M059J (cell line): Measurements from ENCODE around the gene PPP1CC. TPM values are rescaled to one million over a fixed set of nuclear protein-coding genes. Genes with fewer than 3 reads are reported as not detected.

Experiments
- DNase-seq: peaks from one replicate; pipeline ENCODE4 v3.0.0-alpha.2; 2012; ENCODE audit warnings: low read depth
- total RNA-seq: library from RNA; depleted of rRNA; stranded (reverse); fragments of >200 nt; shearing (Covaris generic); gene quantifications from 2 replicates; pipeline ENCODE4 v1.2.3, GENCODE V29; 2014; rRNA removed

PPP1CC gene
- total RNA-seq, 1 experiment from 2014 or later, result 130 TPM

- no peak for DNase-seq
These were observed 55.1 kb downstream of the PPP1CC start for GRCh38 chr12:110687396-110688169.

- DNase-seq, result no peak
These were observed 56.3 kb downstream of the PPP1CC start for GRCh38 chr12:110686294-110686903.

DNA sequence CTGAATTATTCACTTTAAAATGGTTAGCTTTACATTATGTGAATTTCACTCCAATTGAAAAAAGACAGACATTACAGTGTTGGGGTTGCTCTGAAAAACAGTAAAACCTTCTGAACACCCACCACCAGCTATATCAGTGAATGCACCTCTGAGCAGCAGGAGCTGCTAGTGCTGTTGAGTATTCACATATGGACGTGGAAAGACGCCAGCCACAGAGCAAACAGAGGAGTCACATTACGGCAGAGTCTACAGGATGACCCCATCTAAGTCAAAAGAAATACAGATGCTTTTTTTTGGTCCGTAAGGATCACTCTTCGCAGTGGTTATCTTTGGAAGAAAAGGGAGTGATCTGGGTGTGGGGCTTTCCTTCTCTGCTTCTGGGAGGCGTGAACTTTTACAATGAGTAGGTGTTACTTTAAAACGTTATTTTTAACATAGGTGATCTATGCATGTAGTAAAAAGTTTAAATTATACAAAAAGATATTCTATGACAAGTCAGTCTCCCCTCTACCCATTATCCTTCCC is 58.3 kb downstream of the PPP1CC start:
- no peak for DNase-seq

DNA sequence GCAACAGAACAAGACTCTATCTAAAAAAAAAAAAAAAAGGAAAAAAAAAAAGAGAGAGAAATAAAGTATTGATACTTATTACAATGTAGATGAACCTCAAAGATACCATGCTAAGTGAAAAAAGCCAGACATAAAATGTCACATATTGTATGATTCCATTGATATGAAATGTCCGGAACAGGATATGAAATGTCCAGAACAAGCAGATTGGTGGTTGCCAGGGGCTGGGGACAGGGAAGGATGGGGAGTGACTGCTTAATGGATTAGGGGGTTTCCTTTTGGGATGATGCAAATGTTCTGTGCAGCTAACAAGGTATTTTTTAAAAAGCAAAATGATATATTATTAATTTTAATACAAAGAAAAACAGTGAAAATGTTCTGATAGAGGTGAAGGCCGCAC is 58.8 kb downstream of the PPP1CC start:
- no peak for DNase-seq

DNA sequence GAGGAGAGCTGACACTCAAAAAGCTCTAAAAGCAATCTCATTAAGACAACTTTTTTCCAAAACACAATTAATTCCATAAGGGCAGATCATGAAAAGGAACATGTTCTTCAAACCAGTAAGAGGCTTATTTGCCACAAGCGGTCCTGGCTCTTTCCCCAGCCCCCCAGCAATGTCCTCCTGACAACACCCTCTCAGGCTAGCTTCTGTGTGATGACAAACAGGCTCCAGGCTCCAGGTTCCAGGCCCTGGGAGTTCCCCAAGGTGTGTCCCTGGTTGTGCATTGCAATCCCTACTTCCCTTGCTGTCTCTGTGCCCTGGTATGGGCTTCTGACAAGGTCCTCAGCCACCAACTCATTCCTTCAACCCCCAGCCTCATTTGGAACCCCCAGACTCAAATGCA is 62.7 kb downstream of the PPP1CC start:
- no peak for DNase-seq

- no peak for DNase-seq
These were observed 63.5 kb downstream of the PPP1CC start for GRCh38 chr12:110679201-110679600.

DNA sequence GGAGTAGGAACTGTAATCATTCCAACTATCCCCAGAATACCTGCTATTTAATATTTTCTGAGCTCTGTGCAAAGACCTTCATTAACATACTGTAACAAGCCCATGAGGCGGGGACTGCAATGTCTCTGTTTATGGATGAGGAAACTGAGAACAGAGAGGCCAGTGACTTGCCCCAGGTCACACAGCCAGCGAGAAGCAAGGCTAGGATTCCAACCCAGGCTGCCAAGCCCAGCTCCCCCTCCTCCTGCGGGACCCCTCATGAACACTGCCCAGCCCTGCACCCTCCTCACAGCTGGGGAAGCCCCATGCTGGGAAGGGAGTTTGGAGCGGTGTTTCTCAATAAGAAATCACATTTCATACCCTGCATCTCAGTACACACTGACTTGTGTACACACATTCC is 64.7 kb downstream of the PPP1CC start:
- DNase-seq, result no peak

GRCh38 chr12:110677206-110677911 is 65.3 kb downstream of the PPP1CC start:
- no peak for DNase-seq

DNA sequence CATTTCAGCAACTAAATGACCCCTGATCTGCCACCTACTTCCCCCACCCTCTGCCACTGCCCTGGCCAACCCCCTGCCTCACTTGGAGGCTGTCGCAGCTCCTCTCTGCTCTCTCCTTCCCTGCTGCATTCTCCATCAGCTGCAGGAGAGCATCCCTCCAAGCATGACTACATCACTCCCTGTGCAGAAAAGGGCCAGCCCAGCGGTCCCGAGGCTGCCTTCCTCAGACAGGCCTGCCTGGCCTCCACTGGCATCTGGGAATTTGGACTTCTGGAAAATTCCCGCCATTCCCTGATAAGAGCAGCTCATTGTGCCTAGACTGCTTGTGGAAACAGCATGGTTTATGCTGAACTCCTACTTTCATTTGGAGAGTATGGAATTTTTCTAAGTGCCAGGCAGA is 66.5 kb downstream of the PPP1CC start:
- no peak for DNase-seq

DNA sequence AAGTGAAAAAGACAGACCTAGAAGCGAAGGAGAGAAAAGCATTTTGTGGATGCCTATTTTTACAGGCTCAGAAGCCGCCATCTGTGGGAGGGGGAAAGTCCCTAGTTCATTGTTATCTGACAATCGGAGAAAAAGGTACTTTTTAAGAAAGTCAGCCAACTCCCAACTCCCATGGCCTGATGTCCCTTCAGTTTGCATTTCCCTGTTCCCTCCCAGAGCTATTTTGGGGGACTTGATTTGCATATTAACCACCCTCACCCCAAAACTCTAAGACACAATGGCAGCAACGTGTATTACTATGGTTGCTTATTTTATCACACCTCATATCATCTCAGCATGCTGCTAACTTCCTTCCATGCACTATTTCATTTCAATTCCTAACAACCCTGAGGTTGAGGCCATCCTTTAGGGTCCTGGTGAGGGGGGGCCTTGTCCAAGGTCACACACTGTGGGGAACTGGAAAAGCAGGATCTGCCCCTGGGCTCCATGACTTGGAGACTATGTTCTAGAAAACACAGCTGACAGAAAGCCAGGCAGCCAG is 72.5 kb downstream of the PPP1CC start:
- no peak for DNase-seq

Other genes with a start within 250 kb of the PPP1CC start
- 117 and 146 TPM in 2 replicates for gene VPS29, start 240.8 kb downstream of the PPP1CC start, total RNA-seq
- gene RAD9B, start 240.6 kb downstream of the PPP1CC start, total RNA-seq, result 0.47 and 1.1 TPM in 2 replicates
- gene PPTC7, start 159.6 kb downstream of the PPP1CC start, total RNA-seq, result 1.7 and 5.2 TPM in 2 replicates
- 40.4 and 42.8 TPM in 2 replicates for gene TCTN1, start 128.8 kb downstream of the PPP1CC start, total RNA-seq
- 0.30 and 2.1 TPM in 2 replicates for gene HVCN1, start 53.8 kb downstream of the PPP1CC start, total RNA-seq
- not detected in 2 replicates for gene CCDC63, start 104.1 kb upstream of the PPP1CC start, total RNA-seq
- not detected in 2 replicates for gene MYL2, start 177.7 kb upstream of the PPP1CC start, total RNA-seq